NCI-H82 treated with DMSO at 0.1 percent for 48 hours (cell line): ENCODE measurements around the gene AFF3.
"Not testable (repeated sequence)": the region's sequence is repeated elsewhere in the genome, so short reads cannot be mapped to it uniquely, and the experiment has no call there.

Experiments
- DNase-seq: peaks from one replicate; lab custom pipeline; 2025; ENCODE audit not compliant: unreplicated experiment; lab: John Stamatoyannopoulos, UW

The AFF3 gene

GRCh38 chr2:99772591-99773331 is 369.6 kb downstream of the AFF3 start:
- no peak for DNase-seq

GRCh38 chr2:99771681-99772333 is 370.6 kb downstream of the AFF3 start:
- no peak for DNase-seq

- no peak for DNase-seq
These were observed 371.5 kb downstream of the AFF3 start for GRCh38 chr2:99770876-99771275.

GRCh38 chr2:99765731-99766318 is 376.6 kb downstream of the AFF3 start:
- no peak for DNase-seq

- DNase-seq = no peak
These were observed 378.6 kb downstream of the AFF3 start for GRCh38 chr2:99763764-99764163.

GRCh38 chr2:99762714-99763113 is 379.7 kb downstream of the AFF3 start:
- no peak for DNase-seq

- DNase-seq = no peak
These were observed 384.7 kb downstream of the AFF3 start for GRCh38 chr2:99757611-99758114.

GRCh38 chr2:99756059-99756458 is 386.3 kb downstream of the AFF3 start:
- no peak for DNase-seq

- no peak for DNase-seq
These were observed 388.2 kb downstream of the AFF3 start for GRCh38 chr2:99754210-99754609.

- DNase-seq = no peak
These were observed 388.9 kb downstream of the AFF3 start for GRCh38 chr2:99753505-99753904.

- no peak for DNase-seq
These were observed 394.0 kb downstream of the AFF3 start for GRCh38 chr2:99748344-99748743.

- DNase-seq = no peak
These were observed 394.5 kb downstream of the AFF3 start for GRCh38 chr2:99747842-99748241.

- DNase-seq = no peak
These were observed 399.2 kb downstream of the AFF3 start for GRCh38 chr2:99743146-99743545.

GRCh38 chr2:99737537-99737936 is 404.9 kb downstream of the AFF3 start:
- DNase-seq = no peak

GRCh38 chr2:99735753-99736152 is 406.6 kb downstream of the AFF3 start:
- no peak for DNase-seq

GRCh38 chr2:99735314-99735713 is 407.1 kb downstream of the AFF3 start:
- DNase-seq = not testable (repeated sequence)

GRCh38 chr2:99734236-99734635 is 408.2 kb downstream of the AFF3 start:
- no peak for DNase-seq

GRCh38 chr2:99729104-99730025 is 413.0 kb downstream of the AFF3 start:
- peak; percentile 17 for DNase-seq

- DNase-seq = no peak
These were observed 414.2 kb downstream of the AFF3 start for GRCh38 chr2:99728166-99728565.

- no peak for DNase-seq
These were observed 415.2 kb downstream of the AFF3 start for GRCh38 chr2:99727199-99727598.

GRCh38 chr2:99726691-99727090 is 415.7 kb downstream of the AFF3 start:
- DNase-seq = no peak
